DMS 273 (cell line): ENCODE measurements around the gene PIGQ.

Experiments used
- DNase-seq: peaks from one replicate; lab custom pipeline; 2025; ENCODE audit not compliant: unreplicated experiment; lab: John Stamatoyannopoulos, UW

The PIGQ gene

GRCh38 chr16:566475-567372, 3.0 kb upstream of the PIGQ start, which contains the start of gene NHLRC4:
NHLRC4 (plus strand) TSS chr16:567005; CDS start chr16:568048, 1,043 bp downstream.
- peak; percentile 73 for DNase-seq

DNA sequence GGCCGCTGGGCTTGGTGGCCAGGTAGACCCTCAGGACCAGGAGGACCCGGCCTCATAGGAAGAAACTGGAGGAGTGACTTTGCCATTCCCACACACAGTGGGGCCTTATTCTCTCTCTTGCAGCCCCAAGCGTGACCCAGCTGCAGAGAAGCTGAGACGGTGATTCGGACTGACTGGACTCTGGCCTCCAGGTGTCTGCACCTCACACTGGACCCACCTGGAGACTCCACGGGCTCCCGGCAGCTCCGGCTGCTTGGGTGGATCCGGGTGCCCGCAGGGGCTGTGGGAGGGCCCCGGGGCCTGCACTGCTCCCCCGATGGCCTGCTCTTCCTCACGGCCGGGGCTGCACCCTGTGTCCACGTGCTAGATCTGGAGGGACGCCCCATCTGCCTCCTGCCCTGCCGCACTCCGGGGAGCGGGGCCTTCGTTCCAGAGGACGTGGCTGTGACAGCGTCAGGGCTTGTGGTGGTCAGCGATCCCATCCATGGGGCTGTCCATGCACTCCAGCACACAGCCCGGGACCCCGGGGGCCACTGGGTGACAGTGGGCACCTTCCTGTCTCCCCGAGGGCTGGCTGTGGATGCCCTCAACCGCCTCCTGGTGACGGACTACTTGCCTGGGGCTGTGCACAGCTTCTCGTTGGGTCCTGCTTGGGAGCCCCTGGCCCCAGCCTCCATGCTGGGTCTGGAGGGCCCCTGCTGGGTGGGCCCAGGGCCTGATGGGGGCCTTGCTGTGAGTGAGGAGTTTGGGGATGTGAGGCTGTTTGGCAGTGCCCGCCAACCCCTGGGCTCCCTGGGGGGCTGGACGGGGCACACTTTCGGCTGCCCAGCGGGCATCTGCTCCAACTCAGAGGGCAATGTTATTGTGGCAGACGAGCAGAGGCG, 2.2 kb upstream of the PIGQ start:
- DNase-seq = no peak

GRCh38 chr16:568401-569258, 1.1 kb upstream of the PIGQ start:
- peak; percentile 59 for DNase-seq

DNA sequence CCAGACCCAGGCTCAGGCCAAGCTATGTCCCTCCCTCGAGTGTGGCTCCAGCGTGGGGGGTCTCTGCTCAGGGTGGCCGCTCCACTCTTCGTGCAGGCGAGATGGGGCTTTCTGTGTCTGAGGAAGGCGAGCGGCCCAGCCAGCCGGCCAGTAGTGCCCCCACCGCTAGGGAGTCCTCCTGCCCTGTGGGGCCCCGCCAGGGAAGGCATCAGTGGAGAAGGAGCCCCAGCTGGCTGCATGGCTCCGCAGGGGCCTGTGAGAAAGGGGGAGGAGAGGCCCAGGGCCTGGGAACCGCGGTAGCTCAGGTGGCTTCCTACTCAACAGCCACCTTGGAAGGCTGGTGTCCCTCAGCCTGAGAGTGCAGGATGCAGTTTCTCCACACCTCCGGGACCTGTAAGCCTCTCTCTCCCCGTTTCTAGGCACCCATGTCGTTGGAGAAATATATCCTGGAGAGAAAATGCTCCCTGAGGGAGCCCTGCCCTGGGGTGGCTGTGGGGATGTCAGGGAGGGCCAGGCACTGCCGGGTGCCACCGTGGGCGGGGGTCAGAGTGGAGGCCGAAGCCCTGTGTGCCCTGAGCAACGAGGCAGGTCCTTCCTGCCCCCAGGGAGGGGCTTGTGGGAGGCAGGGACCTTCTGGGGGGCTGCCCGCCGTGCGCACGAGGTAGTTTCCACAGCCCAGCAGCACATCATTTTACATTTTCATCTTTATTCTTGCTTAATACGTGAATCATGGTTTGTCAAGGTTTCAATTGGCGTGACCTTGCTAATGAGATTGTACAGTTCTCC, 3.3 kb downstream of the PIGQ start:
- no peak for DNase-seq

DNA sequence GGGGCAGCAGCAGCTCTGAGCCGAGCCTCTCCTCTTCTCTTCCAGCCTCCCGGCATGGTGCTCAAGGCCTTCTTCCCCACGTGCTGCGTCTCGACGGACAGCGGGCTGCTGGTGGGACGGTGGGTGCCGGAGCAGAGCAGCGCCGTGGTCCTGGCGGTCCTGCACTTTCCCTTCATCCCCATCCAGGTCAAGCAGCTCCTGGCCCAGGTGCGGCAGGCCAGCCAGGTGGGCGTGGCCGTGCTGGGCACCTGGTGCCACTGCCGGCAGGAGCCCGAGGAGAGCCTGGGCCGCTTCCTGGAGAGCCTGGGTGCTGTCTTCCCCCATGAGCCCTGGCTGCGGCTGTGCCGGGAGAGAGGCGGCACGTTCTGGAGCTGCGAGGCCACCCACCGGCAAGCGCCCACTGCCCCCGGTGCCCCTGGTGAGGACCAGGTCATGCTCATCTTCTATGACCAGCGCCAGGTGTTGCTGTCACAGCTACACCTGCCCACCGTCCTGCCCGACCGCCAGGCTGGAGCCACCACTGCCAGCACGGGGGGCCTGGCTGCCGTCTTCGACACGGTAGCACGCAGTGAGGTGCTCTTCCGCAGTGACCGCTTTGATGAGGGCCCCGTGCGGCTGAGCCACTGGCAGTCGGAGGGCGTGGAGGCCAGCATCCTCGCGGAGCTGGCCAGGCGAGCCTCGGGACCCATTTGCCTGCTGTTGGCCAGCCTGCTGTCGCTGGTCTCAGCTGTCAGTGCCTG, 4.4 kb downstream of the PIGQ start:
- no peak for DNase-seq

- DNase-seq = no peak
Observed at GRCh38 chr16:575354-576196, 5.8 kb downstream of the PIGQ start.

DNA sequence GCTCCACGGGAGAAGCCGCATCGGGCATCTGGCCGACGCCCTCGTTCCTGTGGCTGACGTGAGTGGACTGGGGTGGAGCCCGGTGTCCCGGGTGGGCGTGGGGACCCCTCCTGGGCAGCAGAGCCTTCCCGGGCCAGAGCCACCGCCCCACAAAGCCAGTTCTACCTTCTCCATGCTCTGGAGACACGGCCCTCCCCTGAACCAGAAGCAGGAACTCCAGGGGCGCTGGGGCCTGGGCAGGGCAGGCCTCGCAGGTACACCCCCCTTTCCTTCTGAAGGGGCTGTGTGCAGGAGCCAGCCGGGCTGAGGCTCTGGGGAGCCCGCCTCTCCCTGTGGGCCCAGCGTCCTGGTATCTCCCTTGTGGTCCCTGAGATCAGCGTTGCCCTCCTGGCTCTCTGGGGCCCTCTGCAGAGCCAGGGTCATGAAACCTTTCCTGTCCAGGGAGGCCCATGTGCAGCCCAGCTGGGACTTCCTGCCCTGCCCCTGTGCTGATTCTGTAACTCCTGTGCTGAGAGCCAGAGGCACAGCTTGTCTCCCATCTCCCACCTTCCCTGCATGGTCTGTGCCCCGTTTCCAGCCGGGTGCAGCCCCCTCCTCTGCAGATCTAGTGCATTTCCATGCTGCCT, 6.5 kb downstream of the PIGQ start:
- DNase-seq = no peak

DNA sequence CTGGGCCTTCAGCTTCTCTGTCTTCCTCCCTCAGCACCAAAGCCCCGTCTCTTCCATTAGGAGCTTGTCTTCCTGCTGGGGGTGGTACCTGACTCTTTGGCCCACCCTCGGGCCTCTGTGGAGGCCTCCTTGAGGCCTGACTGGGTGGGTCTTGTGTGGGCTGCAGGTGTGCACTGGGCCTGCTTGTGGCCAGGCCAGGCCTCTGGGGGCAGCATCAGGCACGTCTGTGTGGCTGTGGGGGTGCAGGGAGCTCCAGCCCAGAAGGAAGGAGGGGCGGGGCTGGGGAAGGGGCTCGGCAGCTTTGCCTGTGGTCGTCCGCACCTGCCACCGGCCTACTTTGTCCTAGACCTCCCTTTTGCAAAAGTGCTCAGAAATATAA, 7.0 kb downstream of the PIGQ start:
- no peak for DNase-seq

DNA sequence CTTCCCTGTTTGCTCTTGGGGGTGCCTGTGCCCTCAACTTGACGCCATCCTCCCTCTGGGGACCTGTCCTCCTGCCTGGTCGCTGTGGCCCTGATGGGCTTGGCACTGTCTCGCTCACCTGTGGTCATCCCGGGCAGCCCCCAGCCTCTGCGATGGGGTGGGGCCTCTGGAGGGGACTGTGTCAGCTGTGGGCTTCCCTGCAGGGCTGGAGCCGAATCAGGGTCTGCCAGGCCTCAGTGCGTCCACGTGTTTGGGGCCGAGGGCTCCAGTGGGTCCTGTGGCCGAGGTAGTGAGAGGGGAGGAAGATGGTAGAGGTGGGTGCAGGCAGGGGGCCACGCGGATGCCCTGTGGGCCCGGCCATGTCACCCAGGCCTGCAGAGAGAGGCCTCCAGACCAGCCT, 8.0 kb downstream of the PIGQ start:
- no peak for DNase-seq

DNA sequence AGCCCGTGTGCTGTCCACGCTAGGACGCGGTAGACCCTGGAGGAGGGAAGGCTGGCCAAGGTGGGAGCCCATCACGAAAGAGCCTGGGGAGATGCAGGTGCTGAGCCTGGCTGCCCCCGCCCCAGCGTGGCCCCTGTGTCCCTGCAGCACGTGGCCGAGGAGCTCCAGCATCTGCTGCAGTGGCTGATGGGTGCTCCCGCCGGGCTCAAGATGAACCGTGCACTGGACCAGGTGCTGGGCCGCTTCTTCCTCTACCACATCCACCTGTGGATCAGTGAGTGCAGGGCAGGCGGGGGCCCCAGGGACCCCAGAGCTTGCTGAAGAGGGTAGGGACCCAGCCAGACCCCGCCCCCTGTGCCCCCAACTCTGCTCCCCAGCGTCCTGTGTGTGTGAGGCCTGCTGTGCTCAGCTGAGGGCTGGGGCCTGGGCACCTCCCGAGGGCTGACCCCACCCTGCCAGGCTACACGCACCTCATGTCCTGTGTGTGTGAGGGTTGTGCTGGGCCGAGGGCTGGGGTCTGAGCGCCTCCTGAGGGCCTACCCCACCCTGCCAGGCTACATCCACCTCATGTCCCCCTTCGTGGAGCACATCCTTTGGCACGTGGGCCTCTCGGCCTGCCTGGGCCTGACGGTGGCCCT, 8.6 kb downstream of the PIGQ start:
- no peak for DNase-seq

DNA sequence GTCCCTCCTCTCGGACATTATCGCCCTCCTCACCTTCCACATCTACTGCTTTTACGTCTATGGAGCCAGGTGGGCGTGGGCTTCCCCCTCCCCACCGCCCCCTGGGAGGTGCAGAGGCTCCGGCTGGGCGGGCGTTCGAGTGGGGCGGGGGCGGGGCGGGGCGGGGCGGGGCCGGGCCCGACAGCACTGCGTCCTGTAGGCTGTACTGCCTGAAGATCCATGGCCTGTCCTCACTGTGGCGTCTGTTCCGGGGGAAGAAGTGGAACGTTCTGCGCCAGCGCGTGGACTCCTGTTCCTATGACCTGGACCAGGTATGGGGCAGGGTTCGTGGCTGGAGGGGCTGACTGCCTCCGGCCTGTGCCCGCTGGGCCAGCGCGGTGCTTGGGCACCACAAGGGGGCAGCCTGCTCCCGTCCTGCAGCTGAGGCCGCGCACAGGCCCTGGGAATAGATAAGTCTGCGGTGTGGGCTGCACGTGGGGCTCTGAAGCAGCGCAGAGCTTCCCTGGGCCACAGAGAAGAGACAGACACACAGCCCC, 9.2 kb downstream of the PIGQ start:
- peak; percentile 79 for DNase-seq

GRCh38 chr16:580141-580945, 10.6 kb downstream of the PIGQ start:
- DNase-seq = no peak

DNA sequence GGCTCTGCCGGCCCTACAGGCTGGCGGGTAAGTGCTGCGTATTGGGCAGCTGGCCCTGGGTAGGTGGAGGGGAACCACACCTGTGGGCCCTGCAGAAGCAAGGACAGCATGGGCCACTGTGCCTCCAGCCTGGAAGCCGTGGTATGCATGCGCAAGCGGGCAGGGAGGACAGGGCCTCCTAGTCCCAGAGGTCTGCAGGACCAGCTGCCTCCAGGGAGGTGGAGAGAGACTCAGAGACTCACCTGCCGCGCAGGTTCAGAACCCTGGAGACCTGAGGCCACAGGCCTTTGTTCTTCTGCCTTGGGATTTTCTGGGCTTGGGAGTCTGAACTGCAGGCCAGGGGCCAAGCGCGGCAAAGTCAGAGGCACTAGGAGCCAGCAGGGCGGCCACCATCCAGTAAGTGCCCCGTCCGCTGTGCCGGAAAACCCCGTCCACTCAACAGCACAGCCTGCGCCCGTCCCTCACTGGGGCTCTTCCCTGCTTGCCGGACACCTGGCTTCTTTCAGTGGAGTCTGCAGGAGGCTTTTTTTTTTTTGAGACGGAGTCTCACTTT, 11.3 kb downstream of the PIGQ start:
- no peak for DNase-seq

GRCh38 chr16:582218-582613, 12.4 kb downstream of the PIGQ start:
- DNase-seq = no peak

DNA sequence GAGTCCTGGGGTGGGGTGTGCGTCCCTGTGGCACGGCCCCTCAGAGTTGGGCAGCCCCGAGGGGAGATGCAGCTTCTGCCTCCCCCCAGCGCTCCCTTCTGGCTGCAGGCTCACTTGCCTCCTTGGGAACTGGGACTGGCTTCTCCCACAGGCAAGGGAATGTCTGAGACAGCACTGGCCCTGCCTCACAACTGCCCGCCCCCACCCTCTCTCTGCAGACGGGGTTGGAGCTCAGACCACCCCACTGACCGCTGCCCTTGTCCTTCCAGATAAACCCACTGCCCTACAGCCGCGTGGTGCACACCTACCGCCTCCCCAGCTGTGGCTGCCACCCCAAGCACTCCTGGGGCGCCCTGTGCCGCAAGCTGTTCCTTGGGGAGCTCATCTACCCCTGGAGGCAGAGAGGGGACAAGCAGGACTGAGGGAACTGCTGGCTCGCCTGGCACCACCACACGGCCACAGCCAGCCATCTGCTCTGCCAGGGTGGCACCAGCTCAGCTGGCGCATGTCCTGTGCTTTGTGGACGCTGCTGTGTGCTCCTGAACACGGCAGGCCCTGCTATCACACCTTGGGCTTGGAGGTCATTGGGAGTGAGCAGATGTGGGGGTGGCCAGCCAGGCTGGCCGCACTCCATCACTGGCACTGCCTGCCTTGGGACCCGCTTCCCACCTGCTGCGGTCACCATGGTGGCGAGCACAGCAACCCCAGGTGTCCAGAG, 13.0 kb downstream of the PIGQ start:
- DNase-seq = peak; percentile 75

DNA sequence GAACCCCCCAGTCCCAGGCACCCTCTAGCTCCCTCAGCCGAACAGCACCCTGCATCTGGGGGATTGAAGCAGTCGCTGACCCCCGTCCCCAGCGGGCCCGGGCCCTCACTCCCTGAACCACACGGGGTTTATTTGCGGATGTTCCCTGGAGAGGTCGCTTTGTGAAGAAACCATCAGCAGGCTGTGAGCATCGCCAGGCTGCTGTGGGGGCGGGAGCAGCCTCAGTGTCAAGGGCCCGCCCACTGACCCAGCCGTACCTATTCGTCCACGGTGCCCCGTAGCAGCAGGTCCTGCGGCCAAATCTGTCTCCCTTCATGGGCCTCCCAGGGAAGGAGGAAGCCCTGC, 13.7 kb downstream of the PIGQ start:
- peak; percentile 79 for DNase-seq
